Adipose tissue (tissue), 3 donors: ENCODE data around the gene NVL. TPM values are rescaled to one million over a fixed set of nuclear protein-coding genes. Genes with fewer than 3 reads are reported as not detected.
"Not testable (repeated sequence)": the region's sequence is repeated elsewhere in the genome, so short reads cannot be mapped to it uniquely, and the experiment has no call there.

Experiments
- H3K27ac ChIP-seq: one replicate; pipeline ENCODE4 v1.5.1; 2013; ENCODE audit warnings: low read depth, low read length
- WGBS, 3 donors: extraction: QIAGEN DNeasy Blood & Tissue Kit; methylation state at CpG; one replicate each; pipeline ENCODE4 v1.1.7; 2013; 5-methylcytosine and 5-hydroxymethylcytosine counted together
- polyA plus RNA-seq, 3 donors: library from polyadenylated mRNA; stranded (reverse); fragments of 200-250 nt; gene quantifications; one replicate each; pipeline ENCODE4 v1.2.3, GENCODE V29; 2013
- donor health status: healthy with polysubstance abuse.
- donor health status: Bipolar disorder and iron deficiency.
- donor health status: healthy.

NVL gene
- 10 to 100 TPM in 2 of 3 donors, 1 to 10 TPM in 1; 9.1 to 16.2 (median 10.5) TPM for polyA plus RNA-seq

DNA sequence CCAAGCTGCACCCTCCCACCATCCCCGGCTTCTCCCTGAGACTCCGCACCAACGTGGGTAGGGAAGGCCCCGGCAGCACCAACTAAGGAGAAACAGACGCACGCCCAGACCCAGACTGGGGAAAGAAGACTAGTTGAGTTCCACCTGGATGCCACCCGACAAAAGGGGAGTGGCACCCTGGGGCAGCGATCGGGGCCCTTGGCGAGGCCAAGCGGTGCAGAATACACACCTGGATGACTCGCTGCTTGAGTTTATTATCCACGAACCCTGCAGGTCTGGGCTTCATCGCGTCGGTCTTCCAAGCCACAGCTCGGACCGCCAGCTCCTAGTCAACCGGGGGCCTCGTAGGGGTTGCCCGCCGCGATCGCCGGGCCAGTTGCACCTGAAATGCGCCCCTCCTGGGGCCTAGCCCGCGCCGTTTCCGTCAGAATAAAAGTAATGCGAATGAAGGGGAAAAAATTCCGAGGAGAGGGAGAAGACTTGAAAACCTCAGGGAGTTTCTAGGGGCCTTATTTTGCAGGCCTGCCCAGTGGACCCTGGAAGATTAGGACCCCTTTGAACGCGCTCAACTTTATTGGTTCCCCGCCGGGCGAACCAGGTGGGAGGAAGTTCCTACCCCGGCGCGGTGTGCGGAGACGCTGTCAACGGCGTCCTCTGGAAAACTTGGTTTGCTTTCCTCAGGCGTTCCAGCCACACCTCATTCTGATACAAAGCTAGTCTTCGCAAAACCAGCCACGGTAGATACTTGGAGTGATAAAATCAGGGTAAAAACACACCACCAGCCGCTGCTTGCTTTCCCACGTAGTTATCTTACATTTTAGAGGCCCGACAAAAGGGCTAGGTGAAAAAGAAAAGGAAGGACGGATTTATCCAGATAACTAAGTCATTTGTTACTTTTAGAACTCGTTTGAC is at the start of gene NVL:
TSS of gene NVL (minus strand) at position 331 of the 912 bp plus-strand sequence. CDS start at position 286, 45 bp downstream.
- peak within 1 kb of the TSS; percentile 30 for H3K27ac ChIP-seq
- WGBS, 3 donors = 0% methylated on average over 52 of the region's 52 CpGs

DNA sequence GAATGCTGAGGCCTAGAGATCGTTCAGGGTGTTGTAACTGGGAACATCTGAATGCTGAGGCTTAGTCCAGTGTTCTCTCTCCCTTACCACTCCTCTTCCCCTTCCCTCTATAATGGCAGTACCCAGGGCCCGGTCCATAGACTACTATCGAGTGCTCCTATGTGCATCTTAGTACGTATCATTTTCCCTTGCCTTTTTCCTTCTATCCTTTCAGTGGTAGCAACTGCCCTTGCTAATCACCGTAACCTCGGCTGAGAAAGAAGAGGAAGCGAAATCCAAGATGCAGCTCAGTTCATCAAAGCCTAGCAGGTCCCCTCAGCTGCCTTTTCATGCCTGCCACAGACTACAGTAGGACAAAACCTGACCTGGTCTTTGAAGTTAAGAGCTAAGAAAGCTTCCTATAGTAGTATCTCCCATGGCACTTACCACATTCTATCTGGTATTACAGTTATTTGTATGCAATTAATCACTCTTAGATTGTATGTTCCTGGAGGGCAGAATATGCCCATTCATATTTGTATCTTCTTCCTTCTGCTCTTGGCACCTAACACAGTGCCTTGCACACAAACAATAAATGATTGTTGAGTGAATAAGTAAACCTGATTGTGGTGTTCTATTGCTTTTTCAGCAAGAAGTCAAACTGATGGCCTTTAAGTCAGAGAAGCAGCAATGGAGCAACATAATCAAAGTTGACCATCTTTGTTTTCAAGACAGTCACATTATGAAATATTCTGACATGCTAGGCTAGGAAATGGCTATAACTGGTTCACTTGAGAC is 49.1 kb upstream of the NVL start:
- no peak overlapping the region for H3K27ac ChIP-seq
- WGBS, 3 donors = 65 to 91% (median 70%) methylated on average over 7 of the region's 7 CpGs

DNA sequence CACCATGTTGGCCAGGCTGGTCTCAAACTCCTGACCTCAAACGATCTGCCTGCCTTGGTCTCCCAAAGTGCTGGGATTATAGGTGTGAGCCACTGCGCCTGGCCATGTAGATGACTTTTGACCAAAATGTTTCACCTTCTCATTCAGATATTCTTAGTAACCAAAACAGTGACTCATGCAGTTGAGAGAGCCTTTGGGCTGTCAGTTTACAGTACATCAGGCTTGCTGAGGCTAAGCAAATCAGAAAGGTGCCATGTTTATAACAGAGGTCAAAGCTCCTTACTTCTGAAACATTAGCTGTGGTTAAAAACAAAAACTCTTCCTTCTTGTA is 47.7 kb upstream of the NVL start:
- 70 to 97% (median 82%) methylated on average over 2 of the region's 2 CpGs for whole genome bisulfite sequencing, 3 donors

DNA sequence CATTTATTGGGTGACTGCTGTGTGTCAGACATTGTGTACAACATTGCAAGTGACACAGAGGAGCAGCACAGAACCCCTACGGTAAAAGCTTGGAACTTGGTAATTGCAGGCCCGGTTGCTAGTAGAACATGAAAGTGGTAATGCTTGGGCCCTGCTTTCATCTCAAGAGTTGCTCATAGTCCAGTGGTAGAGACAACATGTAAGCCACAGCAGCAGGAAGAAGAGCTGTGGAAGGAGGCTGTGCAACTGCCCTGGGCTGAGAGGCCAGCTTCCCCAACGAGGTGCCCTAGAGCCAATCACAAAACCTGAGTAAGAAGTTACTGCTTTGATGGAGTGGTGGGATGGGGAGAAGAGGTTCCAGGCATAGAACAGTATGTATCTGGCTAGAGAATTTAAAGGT is 45.1 kb upstream of the NVL start:
- H3K27ac ChIP-seq = no peak overlapping the region
- WGBS, 3 donors = 68 to 75% (median 71%) methylated on average over 3 of the region's 3 CpGs

More for the DNA sequence above, 47.7 kb upstream of the NVL start:
- no peak overlapping the region for H3K27ac ChIP-seq

DNA sequence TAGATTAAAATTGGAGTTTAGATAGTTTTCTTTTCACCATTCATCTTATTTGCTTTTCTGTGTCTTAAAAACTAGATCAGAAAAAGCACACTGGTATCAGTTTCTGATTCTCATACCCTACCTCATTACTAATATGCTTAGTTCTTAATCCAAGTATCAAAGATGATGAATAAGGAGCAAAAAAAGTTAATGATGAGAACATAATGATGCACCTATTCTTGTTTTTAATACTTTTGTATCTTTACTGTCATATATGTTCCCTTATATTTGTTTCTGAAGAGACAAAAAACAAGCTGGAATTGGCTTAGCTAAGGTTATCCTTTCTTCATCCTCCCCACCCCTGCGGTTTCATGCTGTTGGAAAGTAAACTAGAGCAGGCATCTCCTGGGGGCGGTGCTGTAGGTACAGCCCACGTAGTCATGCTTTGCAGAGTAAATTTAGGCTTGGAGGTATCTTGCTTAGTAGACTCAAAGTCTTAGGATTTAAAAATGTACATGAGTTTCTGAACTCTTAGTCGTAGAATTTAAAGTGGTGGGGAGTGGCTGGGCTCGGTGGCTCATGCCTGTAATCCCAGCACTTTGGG is 43.1 kb upstream of the NVL start:
- WGBS, 3 donors = 94 to 96% (median 94%) methylated on average over 5 of the region's 5 CpGs
- H3K27ac ChIP-seq = no peak overlapping the region

DNA sequence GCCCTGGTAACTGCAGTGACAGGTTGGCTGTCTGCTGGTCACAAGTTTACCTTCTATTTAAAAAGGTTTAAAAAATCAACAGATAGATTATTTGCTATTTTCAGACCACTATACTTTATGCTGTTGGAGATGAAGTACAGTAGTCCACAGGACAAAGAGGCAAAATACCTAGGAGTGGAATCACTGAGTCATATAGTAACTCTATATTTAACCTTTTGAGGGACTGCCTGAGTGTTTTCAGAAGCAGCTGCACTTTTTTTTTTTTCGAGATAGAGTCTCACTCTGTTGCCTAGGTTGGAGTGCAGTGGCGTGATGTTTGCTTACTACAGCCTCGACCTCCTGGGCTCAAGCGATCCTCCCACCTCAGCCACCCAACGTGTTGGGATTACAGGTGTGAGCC is 38.4 kb upstream of the NVL start:
- H3K27ac ChIP-seq = no peak overlapping the region
- WGBS, 3 donors = 88 to 91% (median 88%) methylated on average over 5 of the region's 5 CpGs

DNA sequence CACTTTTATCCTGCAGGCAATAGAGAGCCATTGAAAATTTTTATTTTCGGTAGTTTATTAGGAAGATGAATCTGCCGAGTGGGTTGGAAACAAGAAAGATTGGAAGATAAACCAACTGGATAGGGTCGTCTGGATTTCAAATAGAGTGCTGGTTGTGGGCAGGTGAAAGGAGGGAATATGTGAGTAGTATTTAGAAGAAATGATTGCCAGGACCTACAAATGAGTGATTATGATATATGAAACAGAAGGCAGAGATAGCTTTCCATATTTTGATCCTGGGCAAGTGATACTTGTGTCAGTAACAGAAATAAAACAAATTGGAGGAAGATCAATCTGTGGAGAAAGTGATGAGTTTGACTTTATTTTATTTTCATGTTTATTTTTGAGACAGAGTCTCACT is 29.2 kb upstream of the NVL start:
- WGBS, 3 donors = 77 to 84% (median 80%) methylated on average over 3 of the region's 3 CpGs
- no peak overlapping the region for H3K27ac ChIP-seq

DNA sequence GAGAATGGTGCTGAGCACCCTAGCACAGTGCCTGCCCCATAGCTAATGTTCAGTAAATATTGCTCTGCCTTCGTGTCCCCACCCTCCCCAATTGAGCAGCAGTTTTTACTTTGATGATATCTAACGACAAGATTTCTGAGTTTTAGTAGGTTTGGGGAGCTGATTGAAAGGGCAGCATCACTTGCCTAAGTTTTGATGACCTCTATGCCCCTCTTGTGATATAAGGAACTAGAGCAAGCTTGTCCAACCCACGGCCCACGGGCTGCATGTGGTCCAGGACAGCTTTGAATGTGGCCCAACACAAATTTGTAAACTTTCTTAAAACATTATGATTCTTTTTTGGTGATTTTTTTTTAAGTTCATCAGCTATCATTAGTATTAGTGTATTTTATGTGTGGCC is 28.3 kb upstream of the NVL start:
- no peak overlapping the region for H3K27ac ChIP-seq
- WGBS, 3 donors = 44 to 63% (median 51%) methylated on average over 4 of the region's 4 CpGs

DNA sequence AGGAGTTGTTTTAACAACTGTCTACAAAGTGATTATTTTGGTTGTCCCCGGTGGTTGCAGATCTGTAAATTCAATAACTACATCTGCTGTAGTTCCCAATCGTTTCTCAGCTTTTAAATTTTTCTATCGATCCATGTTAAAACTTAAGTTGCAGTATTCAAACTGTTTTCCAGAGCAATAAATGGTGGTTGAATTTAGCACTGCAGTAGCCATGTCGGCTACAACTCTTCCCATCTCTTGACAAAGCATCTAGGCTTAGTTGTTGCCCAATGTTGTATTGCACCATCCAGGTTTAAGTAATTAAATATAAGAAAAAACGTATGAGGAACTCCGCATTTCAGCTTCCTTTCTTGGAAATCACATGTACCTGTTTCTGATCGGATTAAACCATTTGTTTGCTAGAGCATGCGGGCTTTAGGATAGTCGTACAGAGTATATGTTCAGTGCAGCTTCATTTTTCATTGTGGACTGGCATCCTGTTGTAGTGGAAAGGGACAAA is 27.7 kb upstream of the NVL start:
- WGBS, 3 donors = 12 to 17% (median 15%) methylated on average over 9 of the region's 9 CpGs
- H3K27ac ChIP-seq = no peak overlapping the region

DNA sequence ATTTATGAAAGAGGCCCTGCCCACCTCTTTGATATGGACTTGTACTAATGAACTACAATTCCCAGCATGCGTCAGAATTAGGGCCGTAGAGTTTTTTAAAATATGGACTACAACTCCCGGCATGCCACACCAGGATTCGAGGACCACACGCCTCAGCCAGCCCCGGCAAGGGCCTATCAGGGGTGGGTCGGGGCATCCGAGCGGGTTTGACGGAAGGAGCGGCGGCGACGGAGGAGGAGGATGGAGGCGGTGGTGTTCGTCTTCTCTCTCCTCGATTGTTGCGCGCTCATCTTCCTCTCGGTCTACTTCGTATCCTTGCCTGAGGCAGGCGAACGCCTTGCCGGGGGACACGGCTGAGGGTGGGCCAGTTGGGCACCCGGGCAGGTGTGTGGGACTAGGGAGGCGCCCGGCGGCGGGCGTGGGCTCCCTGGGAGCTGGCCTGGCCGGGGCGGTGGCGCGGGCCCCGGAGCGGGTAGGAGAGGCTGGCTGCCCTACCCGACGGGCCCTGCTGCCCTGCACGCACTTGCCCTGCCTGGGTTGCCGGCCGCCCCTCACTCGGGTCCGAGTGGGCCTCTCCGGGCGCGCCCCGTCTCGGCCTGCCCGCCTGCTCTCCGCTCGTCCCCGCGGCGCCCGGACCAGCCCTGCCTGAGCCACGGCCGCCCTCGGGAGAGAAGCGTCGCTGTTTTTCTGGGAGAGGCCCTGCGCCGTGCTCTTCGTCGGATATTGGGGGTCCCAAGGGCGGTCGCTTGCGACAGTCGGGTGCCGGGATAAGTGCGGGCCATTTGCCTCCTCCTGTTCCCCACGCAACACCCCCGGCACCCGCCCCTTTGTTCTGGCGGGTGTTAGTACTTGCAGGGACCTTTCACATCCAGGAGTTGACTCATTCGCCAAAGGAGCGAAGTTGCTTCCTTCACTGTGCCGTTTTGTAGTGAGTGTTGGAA is 27.0 kb upstream of the NVL start, which contains the start of gene CNIH4:
TSS of gene CNIH4 (plus strand) at position 195 of the 941 bp plus-strand sequence. CDS start at position 241, 46 bp downstream.
- WGBS, 3 donors = 0% methylated on average over 53 to 78 of the region's 78 CpGs
- H3K27ac ChIP-seq = peak within 1 kb of the TSS; percentile 5

DNA sequence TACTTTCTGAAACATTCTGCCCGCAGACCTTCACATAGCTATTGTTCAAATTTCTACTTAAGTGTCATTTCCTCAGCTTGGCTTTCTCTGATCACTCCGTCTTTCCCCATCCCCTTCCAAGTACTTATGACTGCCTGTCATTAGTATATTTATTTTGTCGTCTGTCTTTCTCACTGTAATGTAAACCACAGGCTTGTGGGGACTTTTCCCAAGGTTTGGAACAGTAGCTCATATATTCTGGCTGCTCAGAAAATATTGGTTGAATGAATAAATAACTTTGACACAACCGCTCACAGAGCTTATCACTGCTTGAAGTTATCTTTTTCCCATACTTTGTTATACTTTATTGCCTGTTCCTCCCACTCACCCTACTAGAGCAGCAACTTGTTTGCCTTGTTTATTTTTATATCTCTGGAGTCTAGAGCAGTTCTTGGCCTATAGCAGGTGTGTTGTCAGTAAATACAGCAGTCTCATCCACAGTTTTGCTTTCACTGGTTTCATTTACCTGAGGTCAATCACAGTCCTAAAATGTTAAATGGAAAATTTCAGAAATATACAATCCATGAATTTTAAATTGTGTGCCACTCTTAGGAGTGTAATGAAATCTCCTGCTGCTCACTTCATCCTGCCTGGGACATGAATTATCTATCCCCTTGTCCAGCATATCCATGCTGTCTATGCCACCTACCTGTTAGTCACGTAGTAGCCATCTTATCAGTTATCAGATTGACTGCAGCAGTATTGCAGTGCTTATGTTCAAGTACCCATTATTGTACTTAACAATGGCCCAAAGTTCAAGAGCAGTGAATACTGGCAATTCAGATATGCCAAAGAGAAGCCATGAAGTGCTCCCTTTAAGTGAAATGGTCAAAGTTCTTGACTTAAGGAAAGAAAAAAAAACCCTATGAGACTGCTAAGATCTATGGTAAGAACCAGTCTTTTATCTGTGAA is 24.3 kb upstream of the NVL start:
- no peak overlapping the region for H3K27ac ChIP-seq
- 58 to 76% (median 74%) methylated on average over 5 of the region's 5 CpGs for WGBS, 3 donors

DNA sequence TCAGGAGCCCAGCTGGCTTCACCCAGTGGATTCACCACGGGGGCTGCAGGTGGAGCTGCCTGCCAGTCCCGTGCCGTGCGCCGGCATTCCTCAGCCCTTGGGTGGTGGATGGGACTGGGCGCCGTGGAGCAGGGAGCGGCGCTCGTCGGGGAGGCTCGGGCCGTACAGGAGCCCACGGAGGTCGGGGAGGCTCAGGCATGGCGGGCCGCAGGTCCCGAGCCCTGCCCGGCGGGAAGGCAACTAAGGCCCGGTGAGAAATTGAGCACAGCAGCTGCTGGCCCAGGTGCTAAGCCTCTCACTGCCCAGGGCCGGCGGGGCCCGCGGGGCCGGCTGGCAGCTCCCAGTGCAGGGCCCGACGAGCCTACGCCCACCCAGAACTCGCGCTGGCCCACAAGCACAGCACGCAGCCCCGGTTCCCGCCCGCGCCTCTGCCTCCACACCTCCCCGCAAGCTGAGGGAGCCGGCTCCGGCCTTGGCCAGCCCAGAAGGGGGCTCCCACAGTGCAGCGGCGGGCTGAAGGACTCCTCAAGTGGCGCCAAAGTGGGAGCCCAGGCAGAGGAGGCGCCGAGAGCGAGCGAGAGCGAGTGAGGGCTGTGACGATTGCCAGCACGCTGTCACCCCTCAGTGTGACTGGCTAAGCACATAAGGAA is 22.6 kb upstream of the NVL start:
- WGBS, 3 donors = 94% methylated on average over 28 to 49 of the region's 49 CpGs
- not testable (repeated sequence) for H3K27ac ChIP-seq

DNA sequence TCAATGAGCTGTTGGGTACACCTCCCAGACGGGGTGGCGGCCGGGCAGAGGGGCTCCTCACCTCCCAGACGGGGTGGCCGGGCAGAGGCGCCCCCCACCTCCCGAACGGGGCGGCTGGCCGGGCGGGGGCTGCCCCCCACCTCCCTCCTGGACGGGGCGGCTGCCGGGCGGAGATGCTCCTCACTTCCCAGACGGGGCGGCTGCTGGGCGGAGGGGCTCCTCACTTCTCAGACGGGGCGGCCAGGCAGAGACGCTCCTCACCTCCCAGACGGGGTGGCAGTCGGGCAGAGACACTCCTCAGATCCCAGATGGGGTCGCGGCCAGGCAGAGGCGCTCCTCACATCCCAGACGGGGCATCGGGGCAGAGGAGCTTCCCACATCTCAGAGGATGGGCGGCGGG is 19.7 kb upstream of the NVL start:
- not testable (repeated sequence) for H3K27ac ChIP-seq
- 88 to 92% (median 89%) methylated on average over 21 to 30 of the region's 30 CpGs for WGBS, 3 donors

DNA sequence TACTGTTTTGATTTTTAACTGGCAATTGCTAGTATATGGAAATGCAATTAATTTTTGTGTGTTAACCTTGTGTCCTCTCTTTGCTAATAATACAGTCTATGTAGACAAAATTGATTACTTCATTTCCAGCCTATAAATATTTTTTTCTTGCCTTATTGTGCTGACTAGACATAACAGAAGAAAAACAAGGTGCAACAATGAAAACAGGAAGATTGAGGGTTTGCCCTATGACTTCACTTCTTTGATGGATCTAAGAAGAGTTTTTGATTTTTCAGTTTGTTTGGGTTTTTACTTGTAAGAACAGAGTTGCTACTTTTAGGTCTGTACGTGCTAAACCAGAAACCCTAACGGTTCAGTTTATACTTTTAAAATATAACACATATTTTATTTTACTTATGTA is 18.2 kb upstream of the NVL start:
- no peak overlapping the region for H3K27ac ChIP-seq
- WGBS, 3 donors = 77 to 91% (median 83%) methylated on average over 2 of the region's 2 CpGs

DNA sequence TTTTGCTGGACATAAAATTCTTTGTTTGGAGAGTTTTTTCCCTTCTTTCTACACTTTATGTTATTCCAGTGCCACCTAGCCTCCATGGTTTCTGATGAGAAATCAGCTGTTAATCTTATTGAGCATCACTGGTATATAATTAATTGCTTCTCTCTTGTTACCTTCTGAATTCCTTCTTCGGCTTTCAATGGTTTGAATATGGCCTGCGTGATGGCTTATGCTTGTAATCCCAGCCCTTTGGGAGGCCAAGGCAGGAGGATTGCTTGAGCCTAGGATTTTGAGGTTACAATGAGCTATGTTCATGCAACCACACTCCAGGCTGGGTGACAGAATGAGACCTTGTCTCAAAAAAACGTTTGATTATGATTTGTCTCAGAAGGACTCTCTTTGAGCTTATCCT is 13.7 kb upstream of the NVL start:
- H3K27ac ChIP-seq = no peak overlapping the region
- WGBS, 3 donors = 37 to 59% (median 44%) methylated on average over 3 of the region's 3 CpGs
